GM12865 (cell line): ENCODE results near the gene PXK.

Source experiments
- DNase-seq: peaks from one replicate; pipeline ENCODE4 v3.0.0; 2010; ENCODE audit warnings: low read depth
- H3K4me3 ChIP-seq: 2 replicates; pipeline ENCODE4 v1.5.1; 2011; ENCODE audit warnings: mild to moderate bottlenecking, low read depth, low read length, control low read depth
- TF ChIP-seq, protein P1 (sequence below): IDR thresholded peaks from 2 replicates; pipeline ENCODE4 v1.5.1; 2011; ENCODE audit warnings: low read length, control low read depth, low read depth, inconsistent platforms; ENCODE audit not compliant: insufficient read depth; ENCODE audit errors: missing control alignments

Gene PXK

DNA sequence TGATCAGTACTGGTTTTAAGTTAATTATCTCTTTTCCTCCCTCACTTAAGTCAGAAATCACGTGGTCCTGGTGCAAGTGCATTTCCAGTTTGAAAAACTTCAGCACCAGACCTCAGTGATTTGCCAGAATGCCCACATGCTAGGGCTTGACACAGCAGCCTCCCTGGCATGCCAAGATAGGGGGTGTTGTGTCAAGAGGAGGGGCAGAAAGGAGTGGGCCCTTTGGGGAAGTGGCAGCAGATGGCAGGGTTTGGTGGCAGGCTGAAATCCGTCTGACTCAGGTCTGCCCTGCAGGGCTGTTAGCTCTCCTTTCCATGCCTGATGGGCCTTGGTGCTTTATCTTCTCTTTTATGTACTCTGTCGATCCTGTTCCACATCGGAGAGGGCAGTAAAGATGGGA, 23.4 kb downstream of the PXK start:
- DNase-seq, result no peak
- no peak overlapping the region for H3K4me3 ChIP-seq
- TF ChIP-seq, protein P1, sequence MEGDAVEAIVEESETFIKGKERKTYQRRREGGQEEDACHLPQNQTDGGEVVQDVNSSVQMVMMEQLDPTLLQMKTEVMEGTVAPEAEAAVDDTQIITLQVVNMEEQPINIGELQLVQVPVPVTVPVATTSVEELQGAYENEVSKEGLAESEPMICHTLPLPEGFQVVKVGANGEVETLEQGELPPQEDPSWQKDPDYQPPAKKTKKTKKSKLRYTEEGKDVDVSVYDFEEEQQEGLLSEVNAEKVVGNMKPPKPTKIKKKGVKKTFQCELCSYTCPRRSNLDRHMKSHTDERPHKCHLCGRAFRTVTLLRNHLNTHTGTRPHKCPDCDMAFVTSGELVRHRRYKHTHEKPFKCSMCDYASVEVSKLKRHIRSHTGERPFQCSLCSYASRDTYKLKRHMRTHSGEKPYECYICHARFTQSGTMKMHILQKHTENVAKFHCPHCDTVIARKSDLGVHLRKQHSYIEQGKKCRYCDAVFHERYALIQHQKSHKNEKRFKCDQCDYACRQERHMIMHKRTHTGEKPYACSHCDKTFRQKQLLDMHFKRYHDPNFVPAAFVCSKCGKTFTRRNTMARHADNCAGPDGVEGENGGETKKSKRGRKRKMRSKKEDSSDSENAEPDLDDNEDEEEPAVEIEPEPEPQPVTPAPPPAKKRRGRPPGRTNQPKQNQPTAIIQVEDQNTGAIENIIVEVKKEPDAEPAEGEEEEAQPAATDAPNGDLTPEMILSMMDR, result no peak

DNA sequence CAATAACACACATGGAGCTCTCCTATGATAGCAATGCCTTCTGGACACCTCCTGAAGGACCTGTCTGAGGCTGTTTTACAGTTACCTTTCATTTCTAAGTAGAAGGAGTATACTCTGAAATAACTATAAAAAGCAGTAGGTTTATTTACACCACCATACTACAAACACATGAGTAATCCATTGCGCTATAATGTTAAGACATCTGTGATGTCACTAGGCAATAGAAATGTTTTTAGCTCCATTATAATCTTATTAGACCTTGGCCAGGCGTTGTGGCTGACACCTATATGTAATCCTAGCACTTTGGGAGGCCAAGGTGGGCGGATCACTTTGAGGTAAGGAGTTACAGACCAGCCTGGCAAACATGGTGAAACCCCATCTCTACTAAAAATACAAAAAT, 24.7 kb downstream of the PXK start:
- TF ChIP-seq, protein P1, result no peak
- DNase-seq, result no peak
- no peak overlapping the region for H3K4me3 ChIP-seq

DNA sequence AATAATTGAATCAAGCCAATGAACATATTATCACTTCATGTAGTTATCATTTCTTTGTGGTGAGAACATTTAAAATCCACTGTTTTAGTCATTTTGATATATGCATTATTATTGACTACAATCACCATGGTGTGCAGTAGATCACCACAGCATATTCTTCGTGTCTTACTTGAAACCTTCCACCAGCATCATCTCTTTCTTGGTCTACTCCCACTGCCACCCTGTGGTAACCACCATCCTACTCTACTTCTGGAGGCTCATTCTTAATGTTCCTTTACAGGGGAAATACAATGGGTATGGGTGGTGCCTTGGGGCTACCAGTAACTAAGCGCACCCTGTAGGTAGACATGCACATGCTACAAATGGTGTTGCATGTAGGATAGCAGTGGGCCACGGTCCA, 25.4 kb downstream of the PXK start:
- H3K4me3 ChIP-seq, result no peak overlapping the region
- TF ChIP-seq, protein P1, result no peak
- DNase-seq, result no peak

DNA sequence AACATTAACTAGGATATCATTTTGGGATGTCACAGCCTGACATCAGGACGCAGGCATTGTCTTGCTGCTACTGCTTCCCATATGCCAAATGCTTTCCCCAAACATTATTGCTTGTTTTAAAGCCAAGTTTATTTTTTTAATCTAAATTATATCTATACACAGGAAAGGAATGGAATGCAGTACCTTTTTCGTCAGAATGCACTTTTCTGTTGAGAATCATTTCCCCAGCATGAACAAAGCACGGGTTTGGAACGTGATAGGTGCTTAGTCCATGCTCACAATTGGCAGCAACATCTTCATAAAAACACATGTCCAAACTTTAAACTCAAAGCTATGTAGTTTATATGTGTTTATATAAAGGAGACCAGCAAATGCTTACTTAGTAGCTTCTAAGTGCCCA, 26.1 kb downstream of the PXK start:
- TF ChIP-seq, protein P1, result no peak
- H3K4me3 ChIP-seq, result no peak overlapping the region
- no peak for DNase-seq

DNA sequence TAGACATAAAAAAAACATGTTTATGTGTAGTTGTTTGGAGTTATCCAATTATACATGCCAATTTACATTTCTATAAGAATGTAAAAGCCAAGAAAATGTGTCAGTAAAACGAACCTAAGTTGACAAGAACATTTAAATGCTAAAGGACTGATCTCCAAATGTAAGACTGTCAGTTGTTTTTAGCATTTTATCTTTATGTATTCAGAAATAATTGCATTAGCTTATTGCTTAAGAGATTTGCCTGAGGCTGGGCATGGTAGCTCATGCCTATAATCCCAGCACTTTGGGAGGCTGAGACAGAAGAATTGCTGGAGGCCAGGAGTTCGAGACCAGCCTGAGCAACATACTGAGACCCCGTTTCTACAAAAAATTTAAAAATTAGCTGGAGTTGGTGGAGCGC, 26.9 kb downstream of the PXK start:
- TF ChIP-seq, protein P1, result no peak
- no peak for DNase-seq
- no peak overlapping the region for H3K4me3 ChIP-seq

DNA sequence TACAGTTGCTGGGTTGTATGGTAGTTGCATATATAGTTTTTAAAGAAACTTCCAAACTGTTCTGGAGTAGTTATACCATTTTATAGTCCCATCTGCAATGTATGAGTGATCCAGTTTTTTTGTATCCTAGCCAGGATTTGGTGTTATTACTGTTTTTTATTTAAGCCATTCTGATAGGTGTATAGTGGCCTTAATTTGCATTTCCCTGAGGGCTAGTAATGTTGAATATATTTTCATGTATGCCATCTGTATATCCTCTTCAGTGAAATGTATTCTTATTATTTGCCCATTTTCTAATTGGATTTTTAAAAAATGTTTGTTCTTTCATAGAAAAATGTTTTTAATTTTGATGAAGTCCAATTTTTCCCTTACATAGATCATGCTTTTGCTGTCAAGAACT, 29.2 kb downstream of the PXK start:
- DNase-seq, result no peak
- no peak overlapping the region for H3K4me3 ChIP-seq
- TF ChIP-seq, protein P1, result no peak

DNA sequence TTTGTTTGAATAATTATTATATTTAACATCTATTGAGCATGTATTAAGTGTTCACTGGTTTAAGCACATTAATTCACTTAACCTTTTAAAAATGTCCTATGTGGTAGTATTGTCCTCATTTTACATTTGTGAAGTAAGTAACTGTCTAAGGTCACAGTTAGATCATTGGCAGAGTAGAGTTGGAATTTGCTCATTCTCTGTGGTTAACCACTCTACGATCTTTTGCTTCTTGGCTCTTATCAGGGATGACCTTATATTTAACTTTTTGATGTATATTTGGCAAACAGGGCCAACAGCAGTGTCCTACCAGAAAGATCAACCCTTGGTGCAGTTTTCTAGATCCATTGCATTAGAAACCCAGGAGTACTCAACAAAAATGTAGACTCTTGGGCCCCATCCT, 34.0 kb downstream of the PXK start:
- no peak overlapping the region for H3K4me3 ChIP-seq
- DNase-seq, result no peak
- TF ChIP-seq, protein P1, result no peak
